HG03469 (cell line): ENCODE measurements around the gene BNIPL.

Source experiments
- ATAC-seq: cut with Tn5 transposase; IDR thresholded peaks from one replicate; pipeline ENCODE4 v1.9.1; 2021; ENCODE audit warnings: mild to moderate bottlenecking, moderate library complexity, moderate number of reproducible peaks; ENCODE audit not compliant: unreplicated experiment

BNIPL gene

GRCh38 chr1:151056149-151056548 lies 19.8 kb downstream of the BNIPL start:
- no peak for ATAC-seq

DNA sequence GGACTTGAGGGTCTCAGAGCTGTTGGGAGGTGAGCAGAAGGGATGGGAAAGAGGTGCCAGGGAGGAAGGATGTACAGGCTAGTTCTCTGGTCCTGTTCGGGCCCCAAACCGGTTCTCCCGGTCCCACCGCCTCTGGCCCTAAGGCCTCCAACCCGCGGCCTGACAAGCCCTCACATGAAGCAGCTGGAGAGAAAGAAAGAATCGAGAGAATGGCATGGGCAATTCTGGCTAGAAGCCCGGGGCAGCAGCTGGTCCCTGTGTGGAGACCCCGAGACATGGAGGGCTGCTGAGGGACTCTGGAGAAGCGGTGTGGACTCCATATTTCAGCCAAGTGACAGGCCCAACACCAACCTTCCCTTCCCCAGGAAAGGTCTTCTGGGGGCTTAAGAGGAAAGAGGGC lies 22.3 kb downstream of the BNIPL start:
- ATAC-seq = no peak

DNA sequence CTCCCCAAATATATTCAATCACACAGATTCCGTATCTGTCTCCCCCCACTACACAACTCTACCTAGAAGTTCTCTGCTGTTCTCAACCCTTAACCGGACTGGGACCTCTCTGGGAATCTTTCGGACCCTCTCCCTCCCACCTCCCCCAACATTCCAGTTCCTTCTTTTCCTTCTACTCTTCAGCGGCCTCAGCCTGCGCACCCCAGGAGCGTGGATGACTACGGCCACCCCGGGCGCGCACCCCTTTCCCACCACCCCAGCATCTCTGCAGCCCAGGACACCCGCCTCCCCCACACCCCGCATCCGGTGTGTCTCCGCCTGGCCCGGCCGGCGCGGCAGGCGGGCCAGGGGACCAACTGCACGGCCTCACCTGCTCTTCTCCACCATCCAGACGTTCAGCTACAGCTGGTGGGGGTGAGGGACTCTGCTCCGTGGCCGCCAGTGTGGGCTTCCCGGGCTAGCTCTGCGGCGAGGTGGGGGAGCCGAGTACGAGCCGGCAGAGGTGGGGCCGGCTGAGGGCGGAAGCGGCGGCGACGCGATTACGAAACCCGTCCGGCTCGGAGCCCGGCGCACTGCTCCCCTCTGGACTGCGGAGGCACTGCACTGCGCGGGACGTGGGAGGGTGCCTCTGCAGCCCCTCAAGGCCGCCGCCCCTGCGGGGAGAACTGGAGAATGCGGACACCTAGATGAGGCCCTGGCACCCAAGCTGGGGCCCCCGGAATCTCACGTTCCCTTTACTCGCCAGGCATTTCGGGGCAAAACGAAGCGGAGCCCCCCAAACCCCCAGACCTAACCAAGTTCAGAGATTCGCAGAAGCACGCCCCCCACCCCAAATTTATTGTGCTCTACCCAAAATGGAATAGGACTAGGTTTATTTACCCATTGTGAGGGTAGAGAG lies 23.0 kb downstream of the BNIPL start, which contains the start of gene CDC42SE1:
Gene CDC42SE1 (minus strand): TSS at position 514 of the 898 bp plus-strand sequence. CDS start 3,892 bp downstream, outside the sequence.
- ATAC-seq = peak; percentile 67

GRCh38 chr1:151060007-151060656 lies 23.7 kb downstream of the BNIPL start, which contains the start of gene MLLT11:
TSS of gene MLLT11 (plus strand) at chr1:151060397. CDS start at chr1:151067225, 6,828 bp downstream.
- ATAC-seq = no peak

GRCh38 chr1:151060657-151061421 lies 24.5 kb downstream of the BNIPL start:
- ATAC-seq = no peak

DNA sequence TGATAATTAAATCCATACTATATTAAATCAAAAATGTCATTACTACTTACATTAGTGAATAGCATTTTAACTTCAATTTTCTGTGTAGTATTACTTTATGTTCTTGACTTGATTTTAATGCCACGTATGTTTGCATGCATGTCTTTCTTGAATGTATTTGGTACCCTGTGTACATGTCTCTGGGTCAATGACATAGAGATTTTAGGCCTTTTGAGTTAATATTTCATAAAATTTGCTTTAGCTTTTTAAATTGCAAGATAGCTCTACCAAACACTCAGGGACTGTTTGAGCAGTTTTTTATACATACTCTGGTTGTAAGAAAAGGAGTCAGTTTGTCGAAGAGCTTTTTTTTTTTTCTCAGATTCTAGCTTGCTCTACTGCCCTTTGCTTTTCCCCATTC lies 25.3 kb downstream of the BNIPL start:
- no peak for ATAC-seq

DNA sequence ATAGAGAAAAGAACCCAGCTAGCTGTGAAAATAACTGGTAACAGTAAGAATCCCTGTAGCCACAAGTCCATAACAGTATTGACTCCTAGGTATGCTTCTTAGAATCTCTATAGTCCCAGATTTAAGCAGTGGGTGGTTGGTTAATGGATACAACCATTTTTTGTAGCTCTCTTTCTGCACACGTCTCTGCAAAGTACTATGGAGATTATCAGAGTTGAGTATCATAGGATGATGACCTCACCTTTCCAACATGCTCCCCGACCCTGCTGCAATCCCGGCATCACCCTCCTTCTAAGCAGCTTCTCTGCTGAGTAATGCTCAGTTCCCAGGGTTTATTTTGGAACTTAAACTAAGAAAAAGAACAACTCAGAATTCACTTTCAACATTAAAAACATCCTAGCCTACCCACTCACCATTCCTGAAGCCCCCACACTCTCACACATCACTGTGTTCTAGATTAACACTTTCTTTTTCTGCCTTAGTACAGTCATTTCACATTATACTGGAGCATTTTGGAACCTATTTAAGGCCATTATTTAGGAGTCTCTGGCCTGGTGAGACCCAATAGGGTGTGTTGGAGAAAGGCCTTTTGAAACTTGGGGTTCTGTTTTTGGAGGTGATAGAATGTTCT lies 26.5 kb downstream of the BNIPL start:
- ATAC-seq = no peak

DNA sequence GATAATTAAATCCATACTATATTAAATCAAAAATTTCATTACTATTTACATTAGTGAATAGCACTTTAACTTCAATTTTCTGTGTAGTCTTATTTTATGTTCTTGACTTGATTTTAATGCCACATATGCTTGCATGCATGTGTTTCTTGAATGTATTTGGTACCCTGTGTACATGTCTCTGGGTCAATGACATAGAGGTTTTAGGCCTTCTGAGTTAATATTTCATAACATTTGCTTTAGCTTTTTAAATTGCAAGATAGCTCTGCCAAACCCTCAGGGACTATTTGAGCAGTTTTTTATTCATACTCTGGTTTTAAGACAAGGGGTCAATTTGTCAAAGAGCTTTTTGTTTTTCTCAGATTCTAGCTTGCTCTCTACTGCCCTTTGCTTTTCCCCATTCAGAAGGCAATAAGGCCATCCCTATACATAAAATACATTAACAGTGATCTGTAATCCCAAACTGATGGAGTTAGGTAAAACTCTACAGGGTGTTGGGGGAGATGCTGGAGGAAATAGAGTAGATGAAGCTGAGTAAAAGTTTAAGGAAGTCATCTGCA lies 28.8 kb downstream of the BNIPL start:
- no peak for ATAC-seq

- no peak for ATAC-seq
Measured at GRCh38 chr1:151067185-151067584, 30.8 kb downstream of the BNIPL start.

DNA sequence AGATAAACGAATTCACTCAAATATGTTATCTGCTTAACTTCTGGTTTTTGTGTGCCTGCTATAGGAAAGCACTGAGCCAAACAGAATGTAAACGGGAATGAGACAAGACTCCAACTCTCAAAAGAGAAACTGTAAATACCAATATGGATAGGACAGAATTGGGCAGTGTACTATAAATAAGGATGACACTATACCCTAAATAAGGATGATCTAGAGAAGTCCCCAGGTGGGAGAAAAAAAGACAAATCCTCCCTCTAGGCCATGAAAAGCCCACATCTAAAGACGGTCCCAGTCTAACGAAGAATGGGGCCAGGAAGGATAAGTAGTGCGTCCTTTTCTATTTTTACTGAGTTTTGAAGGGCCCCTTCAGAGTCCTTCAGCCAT lies 32.7 kb downstream of the BNIPL start:
- no peak for ATAC-seq

DNA sequence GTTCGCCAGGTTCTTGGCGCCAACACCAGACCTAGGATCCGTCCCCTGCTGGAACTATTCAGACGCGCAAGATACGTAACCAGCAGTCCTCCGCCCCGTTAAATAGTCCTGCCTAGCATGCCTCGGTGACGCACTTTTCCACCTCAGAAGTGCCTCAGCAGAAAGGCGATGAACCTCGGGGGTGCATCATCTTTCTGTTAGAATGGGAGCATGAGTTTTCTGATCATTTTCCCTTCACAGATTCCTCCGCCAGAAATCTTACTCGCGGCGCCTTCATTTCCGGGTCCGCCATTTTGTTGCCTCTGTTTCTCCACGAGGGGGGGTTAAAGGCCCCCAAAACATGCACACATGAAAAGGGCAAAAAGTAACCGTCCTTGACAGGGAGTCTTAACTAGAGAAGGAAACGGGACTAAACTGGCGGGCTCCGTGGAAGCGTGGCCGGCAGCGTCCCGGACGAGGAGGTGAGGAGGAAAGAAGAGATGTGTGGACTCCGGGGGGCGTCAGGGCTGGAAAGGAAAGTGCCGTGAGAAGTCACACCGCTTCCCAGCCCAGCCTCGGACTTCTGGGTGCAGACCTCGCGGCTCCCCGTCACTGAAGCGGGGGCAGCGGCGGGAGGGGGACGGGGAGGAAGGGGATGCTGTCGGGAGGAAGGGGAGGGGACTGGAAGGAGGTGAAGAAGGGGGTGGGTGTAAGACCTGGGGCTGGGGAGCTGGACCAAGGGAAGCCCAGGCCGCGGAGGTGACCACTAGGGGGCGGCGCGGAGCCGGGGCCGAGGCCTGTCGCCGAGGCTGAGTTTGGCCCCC lies 34.3 kb downstream of the BNIPL start, which contains the start of gene GABPB2:
Gene GABPB2 (plus strand): TSS at position 288 of the 803 bp plus-strand sequence. CDS start 17,429 bp downstream, outside the sequence.
- ATAC-seq = no peak

- ATAC-seq = no peak
Measured at GRCh38 chr1:151072224-151072623, 35.8 kb downstream of the BNIPL start.

DNA sequence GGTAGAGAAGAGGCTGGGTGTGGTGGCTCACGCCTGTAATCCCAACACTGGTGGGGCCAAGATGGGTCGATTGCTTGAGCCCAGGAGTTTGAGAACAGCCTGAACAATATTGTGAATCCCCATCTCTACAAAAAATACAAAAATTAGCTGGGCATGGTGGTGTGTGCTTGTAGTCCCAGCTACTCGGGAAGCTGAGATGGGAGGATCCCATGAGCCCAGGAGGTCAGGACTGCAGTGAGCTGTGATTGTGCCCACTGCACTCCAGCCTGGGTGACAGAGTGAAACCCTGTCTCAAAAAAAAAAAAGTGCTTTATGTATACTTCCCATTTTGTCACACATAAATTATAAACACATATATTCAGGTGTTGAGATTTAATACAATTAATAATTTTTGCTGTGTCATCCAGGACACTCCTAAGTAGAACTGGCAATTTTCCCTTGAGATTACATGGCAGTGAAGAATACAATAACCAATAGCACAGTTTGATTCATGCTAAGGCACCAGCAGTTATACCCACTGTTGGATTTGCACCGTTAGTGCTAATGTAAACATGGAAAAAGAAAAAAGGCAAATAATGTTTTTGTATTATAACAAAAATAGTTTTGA lies 49.7 kb downstream of the BNIPL start:
- ATAC-seq = no peak
